ENCODE results near the gene RBBP8NL.

RBBP8NL gene

GRCh38 chr20:62420846-62421715, 6.3 kb downstream of the RBBP8NL start:
- in situ Hi-C loops (cut with HindIII; ENCODE audit: low pct_unique_long_range_greater_than_20kb, low sequenced_read_pairs) = no loop called here
- peak in 1 of 2 experiments; percentile 58 for DNase-seq (ENCODE audit: low read depth in 1 of 2, low spot score in 1 of 2)
- no peak for TF ChIP-seq JUND (IDR thresholded peaks at IDR 0.05; ENCODE audit: low read depth)

- TF ChIP-seq JUND (IDR thresholded peaks at IDR 0.05; ENCODE audit: low read depth) = no peak
- DNase-seq (ENCODE audit: low read depth in 1 of 2, low spot score in 1 of 2) = no peak
- in situ Hi-C loops (cut with HindIII; ENCODE audit: low pct_unique_long_range_greater_than_20kb, low sequenced_read_pairs) = no loop called here
These were observed 7.6 kb downstream of the RBBP8NL start for GRCh38 chr20:62419759-62420158.

DNA sequence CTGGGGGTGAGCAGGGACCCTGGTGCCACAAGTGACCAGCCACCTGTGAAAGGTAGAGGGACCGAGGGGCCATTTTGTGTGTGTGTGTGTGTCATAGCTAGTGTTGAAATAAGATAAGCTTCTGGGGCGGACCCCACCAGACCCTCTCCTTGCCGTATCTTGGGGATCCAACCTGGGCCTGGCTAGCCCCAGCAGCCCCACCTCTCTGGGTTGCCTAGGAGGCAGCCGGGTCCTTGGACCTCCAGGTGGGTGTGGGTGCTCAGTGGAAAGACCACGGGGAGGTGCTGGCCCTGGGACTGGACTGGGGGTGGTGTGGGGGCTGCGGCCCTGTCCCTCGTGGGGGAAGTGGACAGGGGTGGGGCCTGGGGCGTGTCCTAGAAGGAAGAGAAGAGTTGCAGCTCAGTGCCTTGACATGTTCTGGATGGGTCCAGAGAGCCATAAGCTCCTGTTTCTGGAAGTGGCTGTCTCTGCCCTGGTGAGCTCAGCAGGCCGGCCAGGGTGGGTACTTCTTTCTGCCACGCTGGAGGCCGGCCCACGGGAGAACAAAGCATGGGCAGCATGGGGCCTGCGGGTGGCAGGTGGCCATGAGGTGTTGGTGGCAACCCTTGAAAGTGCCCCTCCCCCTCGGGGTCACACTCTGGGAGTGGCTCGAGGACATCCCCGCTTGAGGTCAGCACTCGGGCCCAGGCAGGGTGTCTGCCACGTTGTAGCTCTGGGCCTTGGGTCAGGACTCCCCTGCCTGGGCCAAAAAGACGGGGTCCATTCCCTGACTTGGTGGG, 8.4 kb downstream of the RBBP8NL start:
- no peak for DNase-seq (ENCODE audit: low read depth in 1 of 2, low spot score in 1 of 2)
- no peak for TF ChIP-seq JUND (IDR thresholded peaks at IDR 0.05; ENCODE audit: low read depth)
- in situ Hi-C loops (cut with HindIII; ENCODE audit: low pct_unique_long_range_greater_than_20kb, low sequenced_read_pairs) = no loop called here

DNA sequence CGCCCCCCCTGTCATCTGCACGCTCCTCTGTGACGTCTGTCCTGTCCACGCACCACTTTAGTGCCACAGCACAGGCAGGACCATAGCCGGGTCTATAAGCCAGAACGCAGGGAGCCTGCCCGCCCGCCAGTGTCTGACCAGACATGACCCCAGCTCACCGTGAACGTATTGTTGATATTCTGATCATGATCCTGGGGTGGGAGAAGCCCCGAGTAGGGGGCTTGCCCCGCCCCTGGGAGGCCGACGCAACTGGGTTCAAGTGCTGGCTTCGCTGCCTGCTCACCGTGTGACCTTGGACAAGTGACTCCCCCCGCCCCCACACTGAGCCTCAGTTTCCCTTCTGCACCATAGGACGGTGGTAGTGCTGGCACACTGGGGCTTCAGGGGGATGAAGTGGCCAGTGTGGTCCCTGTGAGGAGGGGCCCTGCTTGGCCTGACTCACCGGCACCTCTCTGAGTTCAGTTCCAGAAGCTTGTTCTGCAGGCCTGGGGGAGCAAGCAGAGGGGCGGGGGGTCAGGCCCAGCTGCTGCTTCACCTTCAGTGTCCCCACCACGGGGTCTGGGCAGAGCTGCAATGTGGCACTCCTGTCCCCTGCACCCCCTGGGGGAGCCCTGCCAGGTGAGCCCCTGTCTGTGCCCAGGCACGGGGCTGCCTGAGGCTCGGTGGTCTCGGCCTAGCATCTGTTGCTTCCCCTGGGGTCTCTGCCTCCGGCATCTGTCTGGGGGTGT, 9.2 kb downstream of the RBBP8NL start:
- in situ Hi-C loops (cut with HindIII; ENCODE audit: low pct_unique_long_range_greater_than_20kb, low sequenced_read_pairs) = no loop called here
- no peak for TF ChIP-seq JUND (IDR thresholded peaks at IDR 0.05; ENCODE audit: low read depth)
- no peak for DNase-seq (ENCODE audit: low read depth in 1 of 2, low spot score in 1 of 2)

- TF ChIP-seq JUND (IDR thresholded peaks at IDR 0.05; ENCODE audit: low read depth) = no peak
- DNase-seq (ENCODE audit: low read depth in 1 of 2, low spot score in 1 of 2) = no peak
- in situ Hi-C loops (cut with HindIII; ENCODE audit: low pct_unique_long_range_greater_than_20kb, low sequenced_read_pairs) = no loop called here
These were observed 10.4 kb downstream of the RBBP8NL start for GRCh38 chr20:62416651-62417637.

DNA sequence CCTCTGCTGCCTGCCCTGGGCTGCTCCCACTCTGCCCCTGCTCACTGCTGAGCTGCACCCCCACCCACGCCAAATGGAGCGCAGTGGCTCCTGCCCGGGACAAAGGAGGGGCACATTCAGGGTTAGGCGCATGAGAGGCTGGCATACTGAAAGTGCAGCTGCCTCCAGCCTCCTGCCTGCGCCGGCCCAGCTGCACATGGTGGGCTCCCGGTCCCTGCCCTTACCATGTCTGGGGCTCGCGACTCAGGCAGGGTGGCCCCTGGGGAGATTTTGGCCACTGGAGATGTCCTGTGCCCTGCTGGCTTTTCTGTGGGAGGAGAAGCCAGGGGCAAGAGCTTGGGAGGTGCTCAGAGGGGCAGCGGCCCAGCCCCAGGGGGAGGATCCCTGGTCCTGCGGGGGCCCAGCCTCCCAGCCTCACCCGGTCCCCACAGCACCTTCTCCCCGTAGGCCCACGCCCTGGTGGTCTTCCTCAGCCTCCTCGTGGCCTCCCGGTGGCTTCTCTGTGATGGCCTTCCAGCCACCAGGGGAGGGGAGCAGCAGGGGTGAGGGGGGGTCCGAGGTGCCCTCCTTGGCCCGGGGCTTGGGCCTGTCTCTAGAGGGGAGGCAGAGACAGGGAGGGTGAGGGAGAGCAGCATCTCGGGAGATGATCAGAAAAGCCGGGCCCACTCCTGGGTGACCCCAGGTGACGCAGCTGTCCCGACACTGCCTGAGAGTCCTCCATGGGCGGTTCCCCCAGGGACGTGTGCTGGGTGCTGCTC, 11.8 kb downstream of the RBBP8NL start:
- TF ChIP-seq JUND (IDR thresholded peaks at IDR 0.05; ENCODE audit: low read depth) = no peak
- no peak for DNase-seq (ENCODE audit: low read depth in 1 of 2, low spot score in 1 of 2)
- in situ Hi-C loops (cut with HindIII; ENCODE audit: low pct_unique_long_range_greater_than_20kb, low sequenced_read_pairs) = no loop called here

- no peak for DNase-seq (ENCODE audit: low read depth in 1 of 2, low spot score in 1 of 2)
These were observed 13.3 kb downstream of the RBBP8NL start for GRCh38 chr20:62413896-62414481.

DNA sequence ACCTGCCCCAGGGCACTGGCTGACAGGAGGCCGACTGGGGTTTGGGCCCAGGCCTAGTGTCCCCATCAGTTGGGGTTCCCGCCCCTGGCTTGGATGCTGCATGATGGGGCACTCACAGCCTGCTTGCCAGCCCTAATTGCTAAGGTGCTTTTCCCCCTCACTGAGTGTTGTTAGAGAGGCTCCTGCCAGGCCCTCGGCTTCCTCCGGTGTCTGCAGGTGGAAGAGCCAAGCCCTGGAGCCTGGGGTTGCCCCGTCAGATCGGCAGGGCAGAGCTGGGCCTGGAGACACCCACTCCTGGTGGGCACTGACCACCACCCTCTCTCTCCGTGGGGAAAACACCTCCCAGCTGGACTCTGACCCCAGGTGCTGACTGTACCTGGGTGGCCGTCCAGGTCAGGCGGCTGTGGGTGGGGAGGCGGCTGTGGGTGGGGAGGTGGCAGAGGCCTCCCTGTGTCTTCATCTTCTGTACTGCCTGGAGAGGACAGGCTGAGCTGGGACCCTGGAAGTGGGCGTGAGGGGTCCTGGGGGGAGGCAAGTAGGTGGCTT, 14.2 kb downstream of the RBBP8NL start:
- no peak for TF ChIP-seq JUND (IDR thresholded peaks at IDR 0.05; ENCODE audit: low read depth)
- DNase-seq (ENCODE audit: low read depth in 1 of 2, low spot score in 1 of 2) = no peak
- in situ Hi-C loops (cut with HindIII; ENCODE audit: low pct_unique_long_range_greater_than_20kb, low sequenced_read_pairs) = no loop called here

More at GRCh38 chr20:62413896-62414481, 13.3 kb downstream of the RBBP8NL start:
- TF ChIP-seq JUND (IDR thresholded peaks at IDR 0.05; ENCODE audit: low read depth) = no peak
- in situ Hi-C loops (cut with HindIII; ENCODE audit: low pct_unique_long_range_greater_than_20kb, low sequenced_read_pairs) = no loop called here

GRCh38 chr20:62412194-62413024, 14.9 kb downstream of the RBBP8NL start:
- no peak for TF ChIP-seq JUND (IDR thresholded peaks at IDR 0.05; ENCODE audit: low read depth)
- no peak for DNase-seq (ENCODE audit: low read depth in 1 of 2, low spot score in 1 of 2)
- in situ Hi-C loops (cut with HindIII; ENCODE audit: low pct_unique_long_range_greater_than_20kb, low sequenced_read_pairs) = no loop called here
